ENCODE results near the gene ATP6V1F.

The ATP6V1F gene

GRCh38 chr7:128888039-128888755 is 25.5 kb downstream of the ATP6V1F start:
- H3K27ac Mint-ChIP-seq: no peak overlapping the region
- no peak overlapping the region for H3K4me3 Mint-ChIP-seq
- no peaks in the 10 kb centered on the region for H3K9me3 Mint-ChIP-seq

DNA sequence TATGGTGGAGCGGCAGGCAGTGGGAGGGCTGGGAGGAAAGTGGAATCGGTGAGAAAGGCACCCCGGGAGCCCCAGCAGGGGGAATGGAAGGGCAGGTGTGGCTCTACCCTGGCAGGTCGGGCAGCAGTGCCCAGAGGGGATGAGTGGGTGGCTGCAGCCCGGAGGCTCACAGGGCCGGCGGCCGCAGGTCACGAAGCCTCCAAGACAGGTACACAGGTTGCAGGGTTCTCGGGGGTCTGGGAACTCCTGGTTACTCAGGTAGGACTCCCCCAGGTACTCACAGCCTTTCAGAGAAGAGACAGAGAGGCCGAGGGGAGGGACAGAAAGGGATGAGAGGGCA is 26.1 kb downstream of the ATP6V1F start:
- H3K4me1 Mint-ChIP-seq (ENCODE audit: low read depth): peaks cover under 1% of the 10 kb centered on the region
- DNase-seq: no peak
- peaks cover 24% of the 10 kb centered on the region for H3K27me3 Mint-ChIP-seq
- no peak overlapping the region for H3K27ac Mint-ChIP-seq
- no peak overlapping the region for H3K4me3 Mint-ChIP-seq
- H3K36me3 Mint-ChIP-seq (ENCODE audit: low read depth): no peaks in the 10 kb centered on the region
- H3K9me3 Mint-ChIP-seq: no peaks in the 10 kb centered on the region

More at GRCh38 chr7:128888039-128888755, 25.5 kb downstream of the ATP6V1F start:
- DNase-seq: no peak
- H3K36me3 Mint-ChIP-seq (ENCODE audit: low read depth): no peaks in the 10 kb centered on the region
- H3K27me3 Mint-ChIP-seq: peaks cover 24% of the 10 kb centered on the region
- peaks cover 3% of the 10 kb centered on the region for H3K4me1 Mint-ChIP-seq (ENCODE audit: low read depth)

DNA sequence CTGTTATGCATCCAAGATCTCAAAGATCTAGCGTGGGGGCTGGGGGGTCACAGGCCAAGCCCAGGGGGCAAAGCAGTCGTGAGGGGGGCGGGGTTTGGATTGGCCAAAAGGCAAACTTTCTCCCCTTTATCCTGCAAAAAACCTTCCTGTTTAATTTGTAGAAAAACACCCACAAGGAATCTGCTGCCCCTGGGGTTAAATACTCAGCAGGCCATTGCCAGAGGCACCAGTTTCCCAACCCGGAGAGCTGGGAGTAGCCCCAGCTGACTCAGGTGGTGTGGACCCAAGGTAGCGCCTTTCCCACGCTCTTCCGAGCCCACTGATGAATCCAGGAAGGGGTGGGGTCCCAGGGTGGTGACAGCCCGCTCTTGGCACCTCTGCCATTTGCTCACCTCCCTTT is 26.5 kb downstream of the ATP6V1F start:
- H3K27me3 Mint-ChIP-seq: peaks cover 24% of the 10 kb centered on the region
- no peak overlapping the region for H3K4me3 Mint-ChIP-seq
- no peaks in the 10 kb centered on the region for H3K9me3 Mint-ChIP-seq
- H3K36me3 Mint-ChIP-seq (ENCODE audit: low read depth): no peaks in the 10 kb centered on the region
- DNase-seq: no peak
- H3K4me1 Mint-ChIP-seq (ENCODE audit: low read depth): no peaks in the 10 kb centered on the region
- no peak overlapping the region for H3K27ac Mint-ChIP-seq

DNA sequence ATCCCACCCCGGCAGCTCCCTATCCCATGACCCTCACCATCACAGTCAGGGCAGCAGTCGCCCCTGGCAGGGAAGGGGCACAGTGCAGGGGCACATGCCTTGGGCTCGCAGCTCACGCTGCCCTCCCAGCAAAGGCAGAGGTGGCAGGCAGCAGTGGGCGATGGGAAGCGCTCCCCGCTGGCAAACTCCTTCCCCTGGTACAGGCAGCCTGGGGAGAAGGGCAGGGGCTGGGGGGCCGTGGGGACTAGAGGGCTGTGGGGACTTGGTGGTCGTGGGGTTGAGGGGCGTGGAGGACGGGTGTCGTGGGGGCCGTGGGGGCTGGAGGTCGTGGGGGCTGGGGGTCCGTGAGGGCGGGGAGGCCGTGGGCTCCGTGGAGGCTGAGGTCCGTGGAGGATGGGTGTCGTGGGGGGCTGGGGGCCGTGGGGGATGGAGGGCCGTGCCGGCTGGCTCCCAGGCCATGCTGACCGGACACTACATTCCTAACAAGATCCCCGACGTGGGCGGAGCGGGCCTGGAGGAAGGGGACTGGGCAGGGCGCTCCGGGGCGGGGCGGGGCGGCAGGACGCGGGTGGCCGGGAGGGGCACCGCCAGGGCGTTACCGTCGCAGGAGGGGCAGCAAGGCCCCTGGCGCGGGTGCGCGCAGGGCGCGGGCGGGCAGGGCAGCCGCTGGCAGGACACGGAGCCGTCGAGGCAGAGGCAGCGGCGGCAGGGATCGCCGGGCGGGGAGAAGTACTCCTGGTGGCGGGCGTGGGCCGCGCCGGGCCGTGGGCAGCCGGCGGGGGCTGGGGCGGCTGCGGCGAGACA is 27.9 kb downstream of the ATP6V1F start:
- H3K4me3 Mint-ChIP-seq: no peak overlapping the region
- peaks cover 22% of the 10 kb centered on the region for H3K27me3 Mint-ChIP-seq
- H3K9me3 Mint-ChIP-seq: no peaks in the 10 kb centered on the region
- no peak overlapping the region for H3K27ac Mint-ChIP-seq
- no peak for DNase-seq
- H3K4me1 Mint-ChIP-seq (ENCODE audit: low read depth): no peaks in the 10 kb centered on the region
- no peaks in the 10 kb centered on the region for H3K36me3 Mint-ChIP-seq (ENCODE audit: low read depth)

DNA sequence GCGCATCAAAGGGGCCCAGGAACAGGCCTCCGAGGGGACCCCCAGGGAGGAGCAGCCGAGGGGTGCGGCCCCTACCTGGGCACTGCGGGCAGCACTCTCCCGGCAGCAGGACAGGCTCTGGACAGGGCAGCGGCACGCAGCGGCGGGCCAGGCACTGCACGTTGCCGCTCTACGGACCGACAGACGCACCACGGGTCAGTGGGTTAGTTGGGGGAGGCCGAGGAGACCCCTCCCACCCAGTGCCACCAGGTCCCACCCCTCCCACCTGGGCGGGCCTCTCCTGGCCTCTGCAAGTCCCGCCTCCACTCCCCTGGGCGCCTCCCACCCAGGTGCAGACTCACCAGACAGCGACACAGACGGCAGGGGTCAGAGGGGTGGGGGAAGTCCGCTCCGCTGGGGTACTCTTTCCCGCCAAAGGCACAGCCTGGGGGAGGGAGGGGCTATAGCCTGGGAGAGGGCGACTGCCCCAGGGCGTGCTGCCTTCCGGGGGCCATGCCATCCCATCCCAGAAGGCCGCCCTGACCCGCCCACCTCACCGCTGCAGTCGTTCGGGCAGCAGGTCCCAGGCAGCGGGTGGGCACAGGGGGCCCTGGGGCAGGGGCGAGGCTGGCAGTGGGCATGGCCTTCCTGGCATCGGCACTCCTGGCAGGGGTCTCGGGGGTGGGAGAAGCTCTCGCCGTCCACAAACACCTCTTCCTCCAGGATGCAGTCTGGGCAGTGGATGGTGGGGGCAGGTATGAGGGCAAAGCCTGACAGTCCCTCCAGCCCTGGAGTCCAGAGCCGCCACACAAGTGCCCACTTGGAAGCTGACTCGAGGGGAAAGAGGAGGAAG is 28.7 kb downstream of the ATP6V1F start:
- Mint-ChIP-seq H3K36me3 (ENCODE audit: low read depth) (no peaks in the 10 kb centered on the region), H3K27ac (no peak overlapping the region), H3K4me3 (no peak overlapping the region), H3K27me3 (peaks cover 16% of the 10 kb centered on the region), H3K4me1 (ENCODE audit: low read depth) (no peaks in the 10 kb centered on the region), H3K9me3 (no peaks in the 10 kb centered on the region)
- no peak for DNase-seq

DNA sequence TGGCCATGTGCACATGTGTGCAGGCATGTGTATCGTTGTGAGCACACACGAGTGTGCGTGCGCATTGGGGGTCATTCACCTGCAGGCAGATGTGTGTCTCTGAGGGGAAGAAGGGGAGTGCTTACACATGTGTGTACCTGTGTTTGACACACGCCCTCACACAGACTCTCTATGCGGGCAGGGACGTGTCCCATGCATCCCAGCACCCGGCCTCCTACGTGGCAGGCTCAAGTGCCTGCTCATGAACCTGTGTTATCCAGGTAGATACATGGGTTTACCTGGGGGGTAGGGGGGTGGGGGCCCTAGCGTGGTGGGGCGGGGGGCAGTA is 29.2 kb downstream of the ATP6V1F start:
- Mint-ChIP-seq H3K9me3 (no peaks in the 10 kb centered on the region), H3K27me3 (peaks cover 16% of the 10 kb centered on the region), H3K27ac (no peak overlapping the region), H3K4me3 (no peak overlapping the region), H3K4me1 (ENCODE audit: low read depth) (no peaks in the 10 kb centered on the region), H3K36me3 (ENCODE audit: low read depth) (no peaks in the 10 kb centered on the region)
- no peak for DNase-seq

- no peak overlapping the region for H3K4me3 Mint-ChIP-seq
- H3K4me1 Mint-ChIP-seq (ENCODE audit: low read depth): no peaks in the 10 kb centered on the region
- no peaks in the 10 kb centered on the region for H3K9me3 Mint-ChIP-seq
- H3K36me3 Mint-ChIP-seq (ENCODE audit: low read depth): no peaks in the 10 kb centered on the region
- no peak for DNase-seq
- H3K27ac Mint-ChIP-seq: no peak overlapping the region
- peaks cover 16% of the 10 kb centered on the region for H3K27me3 Mint-ChIP-seq
Measured at GRCh38 chr7:128892521-128893250, 30.0 kb downstream of the ATP6V1F start.

DNA sequence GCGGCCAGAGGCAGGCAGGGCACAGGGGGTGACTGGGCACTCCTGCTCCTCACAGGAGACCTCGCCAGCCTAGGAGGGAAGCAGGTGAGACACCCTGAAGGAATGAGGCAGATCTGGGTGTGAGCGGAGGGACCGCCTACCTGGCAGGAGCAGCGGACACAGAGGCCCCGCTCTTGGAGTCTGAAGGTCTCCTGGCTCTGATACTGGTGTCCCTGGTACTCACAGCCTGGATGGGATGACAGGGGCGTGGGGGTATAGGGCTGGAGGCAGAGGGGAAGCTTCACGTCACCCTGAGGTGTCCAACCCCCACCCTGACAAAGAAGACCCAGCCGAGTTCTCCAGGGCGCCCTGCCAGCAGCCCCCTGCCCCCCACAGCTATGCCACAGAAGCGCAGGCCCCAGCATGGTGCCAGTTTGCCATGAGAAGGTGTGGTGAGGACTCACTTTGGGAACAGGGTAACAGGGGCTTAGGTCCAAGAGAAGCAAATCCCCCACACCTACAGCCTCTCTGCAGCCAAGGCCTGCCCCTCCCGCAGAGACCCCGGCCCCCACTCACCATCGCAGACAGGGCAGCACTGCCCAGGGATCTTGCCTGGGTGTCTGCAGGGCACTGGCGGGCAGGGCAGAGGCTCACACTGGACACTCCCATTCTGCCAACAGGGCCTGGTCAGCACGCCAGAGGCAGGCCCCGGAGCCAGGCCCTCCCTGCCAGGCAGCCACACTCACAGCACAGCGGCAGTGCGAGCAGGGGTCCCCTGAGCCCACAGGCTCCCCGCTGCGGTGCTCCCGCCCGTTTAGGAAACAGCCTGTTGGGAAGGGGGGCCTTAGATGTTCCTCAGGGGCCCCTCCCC is 30.8 kb downstream of the ATP6V1F start:
- peaks cover under 1% of the 10 kb centered on the region for H3K9me3 Mint-ChIP-seq
- no peaks in the 10 kb centered on the region for H3K36me3 Mint-ChIP-seq (ENCODE audit: low read depth)
- H3K27me3 Mint-ChIP-seq: peaks cover 16% of the 10 kb centered on the region
- no peak overlapping the region for H3K4me3 Mint-ChIP-seq
- no peak for DNase-seq
- no peaks in the 10 kb centered on the region for H3K4me1 Mint-ChIP-seq (ENCODE audit: low read depth)
- H3K27ac Mint-ChIP-seq: no peak overlapping the region

- DNase-seq: no peak
- Mint-ChIP-seq H3K27me3 (peaks cover 16% of the 10 kb centered on the region), H3K9me3 (peaks cover 3% of the 10 kb centered on the region), H3K27ac (no peak overlapping the region), H3K4me3 (no peak overlapping the region), H3K4me1 (ENCODE audit: low read depth) (no peaks in the 10 kb centered on the region), H3K36me3 (ENCODE audit: low read depth) (no peaks in the 10 kb centered on the region)
Measured at GRCh38 chr7:128894101-128894440, 31.4 kb downstream of the ATP6V1F start.

DNA sequence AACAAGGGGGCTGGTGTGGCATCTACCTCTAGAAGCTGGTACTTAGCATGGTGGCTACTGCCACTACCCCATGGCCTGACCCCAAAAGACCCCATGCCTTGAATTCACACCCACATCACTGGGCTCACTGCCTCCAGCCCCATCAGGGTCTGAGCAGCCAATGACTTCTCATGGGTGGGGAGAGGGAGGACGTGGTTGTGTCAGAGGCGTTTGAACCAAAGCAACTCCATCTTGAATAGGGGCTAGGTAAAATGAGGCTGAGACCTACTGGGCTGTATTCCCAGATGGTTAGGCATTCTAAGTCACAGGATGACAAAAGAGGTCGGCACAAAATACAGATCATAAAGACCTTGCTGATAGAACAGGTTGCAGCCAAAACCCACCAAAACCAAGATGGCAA is 32.7 kb downstream of the ATP6V1F start:
- Mint-ChIP-seq H3K27me3 (peaks cover 7% of the 10 kb centered on the region), H3K4me3 (no peak overlapping the region), H3K9me3 (peaks cover 3% of the 10 kb centered on the region), H3K4me1 (ENCODE audit: low read depth) (no peaks in the 10 kb centered on the region), H3K36me3 (ENCODE audit: low read depth) (no peaks in the 10 kb centered on the region), H3K27ac (no peak overlapping the region)
- no peak for DNase-seq

DNA sequence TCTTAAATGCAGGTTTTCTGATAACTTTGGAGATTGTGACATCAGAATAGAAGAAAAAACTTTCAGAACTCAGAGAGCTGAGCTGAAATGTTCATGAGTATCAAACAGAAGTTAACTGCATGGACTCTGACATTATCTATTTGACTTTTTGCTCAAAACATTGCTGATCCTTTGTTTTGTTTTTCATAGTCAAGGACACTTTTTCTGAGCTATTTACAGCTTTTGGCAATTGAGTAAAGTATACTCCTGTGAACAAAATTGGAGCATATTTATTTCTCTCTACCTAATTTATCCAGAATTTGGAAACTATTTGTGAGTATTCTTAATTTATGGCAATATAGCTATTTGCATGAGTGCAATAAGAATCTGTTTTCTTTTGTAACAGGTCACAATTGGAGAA is 36.7 kb downstream of the ATP6V1F start:
- H3K4me3 Mint-ChIP-seq: no peak overlapping the region
- H3K36me3 Mint-ChIP-seq (ENCODE audit: low read depth): no peaks in the 10 kb centered on the region
- no peak overlapping the region for H3K27ac Mint-ChIP-seq
- H3K9me3 Mint-ChIP-seq: peaks cover 3% of the 10 kb centered on the region
- H3K27me3 Mint-ChIP-seq: peaks cover 5% of the 10 kb centered on the region
- no peak for DNase-seq
- no peaks in the 10 kb centered on the region for H3K4me1 Mint-ChIP-seq (ENCODE audit: low read depth)

DNA sequence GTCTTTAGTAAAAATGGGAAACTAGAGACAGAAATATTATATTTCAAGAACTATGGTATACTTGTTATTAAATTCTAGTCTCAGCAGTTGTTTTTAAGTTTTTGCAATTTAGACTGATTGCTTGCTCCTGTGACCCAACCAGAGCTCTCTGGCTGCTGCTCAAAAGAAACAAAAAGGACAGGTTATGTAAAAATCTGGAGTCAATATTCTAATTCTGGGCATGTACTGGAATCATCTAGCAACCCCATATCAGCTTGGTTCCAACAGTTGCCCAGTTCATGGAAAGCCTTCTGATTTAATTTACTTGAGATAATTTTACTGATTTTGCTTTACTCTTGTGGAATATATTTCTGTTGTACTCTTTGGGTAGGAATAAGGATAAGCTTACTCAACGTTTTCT is 37.6 kb downstream of the ATP6V1F start:
- Mint-ChIP-seq H3K27me3 (peaks cover 8% of the 10 kb centered on the region), H3K4me3 (no peak overlapping the region), H3K4me1 (ENCODE audit: low read depth) (no peaks in the 10 kb centered on the region), H3K36me3 (ENCODE audit: low read depth) (no peaks in the 10 kb centered on the region), H3K9me3 (peaks cover 3% of the 10 kb centered on the region), H3K27ac (no peak overlapping the region)
- no peak for DNase-seq

DNA sequence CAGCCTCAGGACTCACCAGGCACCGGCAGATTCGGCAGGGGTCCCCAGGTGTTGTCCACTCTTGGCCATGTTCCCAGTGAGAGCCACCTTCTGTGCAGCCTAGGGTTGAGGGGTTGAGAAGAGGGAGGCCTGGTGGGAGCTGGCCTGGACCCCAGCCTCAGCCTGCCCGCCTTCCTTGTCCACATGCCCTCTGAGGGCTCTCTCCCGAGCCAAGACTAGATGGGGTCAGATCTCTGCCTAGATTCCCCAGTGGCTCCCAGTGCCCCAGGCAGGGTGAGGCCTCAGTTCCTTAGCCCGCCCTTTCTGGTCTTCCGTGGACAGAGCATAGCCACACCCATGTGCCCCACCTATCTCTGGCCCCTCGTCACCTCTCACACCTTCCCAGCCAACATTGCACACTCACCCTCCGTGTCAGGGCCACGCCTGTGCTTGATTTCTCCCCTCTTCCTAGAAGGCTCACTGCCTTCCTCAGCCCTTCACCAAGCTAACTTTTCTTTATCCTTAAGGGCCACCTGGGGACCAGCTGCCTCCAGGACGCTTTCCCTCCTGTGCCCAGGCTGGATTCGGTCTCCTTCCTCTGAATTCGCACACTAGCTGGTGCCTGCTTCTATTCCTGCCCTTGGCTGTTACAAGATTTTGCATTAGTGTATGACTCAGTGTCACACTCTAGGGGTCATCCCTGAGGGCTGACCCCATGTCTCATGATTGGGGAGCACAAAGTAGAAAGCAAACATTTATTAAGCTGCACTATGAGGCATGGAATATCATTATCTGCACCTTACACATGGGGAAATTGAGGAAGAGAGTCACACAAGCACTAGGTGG is 40.3 kb downstream of the ATP6V1F start:
- no peak overlapping the region for H3K27ac Mint-ChIP-seq

More for the DNA sequence above, 40.3 kb downstream of the ATP6V1F start:
- Mint-ChIP-seq H3K4me3 (no peak overlapping the region), H3K4me1 (ENCODE audit: low read depth) (no peaks in the 10 kb centered on the region), H3K36me3 (ENCODE audit: low read depth) (no peaks in the 10 kb centered on the region), H3K27me3 (peaks cover 22% of the 10 kb centered on the region), H3K9me3 (peaks cover 3% of the 10 kb centered on the region)
- DNase-seq: no peak

Data from activated T-cell treated with anti-CD3 and anti-CD28 coated beads, Interleukin-2, amount 50 U/mL, for 24 hours (primary cell).